SU-DHL-6 (cell line): ENCODE measurements around the gene CDC20.

Experiments used
- EZH2phosphoT487 ChIP-seq: fragments of 200-600 bp; sonication (generic), shearing (Covaris generic); conservative IDR thresholded peaks from 2 replicates; pipeline ENCODE4 v1.6.1; 2018; ENCODE audit warnings: mild to moderate bottlenecking, antibody characterized with exemption, low read length, moderate library complexity, mixed read lengths
- TF ChIP-seq, protein P1 (sequence below): fragments of 200-600 bp; sonication (generic); IDR thresholded peaks from one replicate; pipeline ENCODE4 v1.5.1; 2017; ENCODE audit warnings: antibody characterized with exemption, mild to moderate bottlenecking, low read length, moderate library complexity; ENCODE audit not compliant: insufficient read depth, poor library complexity, severe bottlenecking

DNA sequence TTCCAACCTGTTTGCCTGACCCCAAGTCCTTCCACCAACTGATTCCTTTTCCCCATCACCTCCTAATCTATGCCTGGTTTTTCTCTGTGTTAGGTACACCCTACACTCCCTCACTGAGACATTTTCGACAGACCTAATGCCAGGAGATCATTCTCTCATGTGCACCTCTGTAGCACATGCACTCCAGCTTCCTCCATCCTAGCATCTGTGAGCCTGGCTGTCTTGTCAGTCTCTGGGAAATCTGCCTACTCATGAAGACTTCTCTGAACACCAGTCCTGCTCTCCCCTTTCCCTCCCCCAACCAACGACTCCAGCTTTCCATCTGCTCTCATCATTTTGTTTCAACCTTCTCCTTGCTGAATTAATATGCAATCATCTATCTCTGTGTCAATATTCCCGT lies 29.8 kb downstream of the CDC20 start:
- TF ChIP-seq, protein P1, sequence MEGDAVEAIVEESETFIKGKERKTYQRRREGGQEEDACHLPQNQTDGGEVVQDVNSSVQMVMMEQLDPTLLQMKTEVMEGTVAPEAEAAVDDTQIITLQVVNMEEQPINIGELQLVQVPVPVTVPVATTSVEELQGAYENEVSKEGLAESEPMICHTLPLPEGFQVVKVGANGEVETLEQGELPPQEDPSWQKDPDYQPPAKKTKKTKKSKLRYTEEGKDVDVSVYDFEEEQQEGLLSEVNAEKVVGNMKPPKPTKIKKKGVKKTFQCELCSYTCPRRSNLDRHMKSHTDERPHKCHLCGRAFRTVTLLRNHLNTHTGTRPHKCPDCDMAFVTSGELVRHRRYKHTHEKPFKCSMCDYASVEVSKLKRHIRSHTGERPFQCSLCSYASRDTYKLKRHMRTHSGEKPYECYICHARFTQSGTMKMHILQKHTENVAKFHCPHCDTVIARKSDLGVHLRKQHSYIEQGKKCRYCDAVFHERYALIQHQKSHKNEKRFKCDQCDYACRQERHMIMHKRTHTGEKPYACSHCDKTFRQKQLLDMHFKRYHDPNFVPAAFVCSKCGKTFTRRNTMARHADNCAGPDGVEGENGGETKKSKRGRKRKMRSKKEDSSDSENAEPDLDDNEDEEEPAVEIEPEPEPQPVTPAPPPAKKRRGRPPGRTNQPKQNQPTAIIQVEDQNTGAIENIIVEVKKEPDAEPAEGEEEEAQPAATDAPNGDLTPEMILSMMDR, result no peak
- TF ChIP-seq EZH2phosphoT487, result no peak
